IPS-NIHi11 (cell line): ENCODE results near the gene GPR148.
A peak's percentile ranks its signal among the peaks of the same experiment; 100 is the strongest.

Experiments used
- DNase-seq: peaks from one replicate; pipeline ENCODE4 v3.0.0; 2012; ENCODE audit warnings: mixed read lengths, low spot score

GPR148 gene

GRCh38 chr2:130749641-130750040, 20.8 kb downstream of the GPR148 start:
- DNase-seq = no peak

GRCh38 chr2:130754811-130755210, 25.9 kb downstream of the GPR148 start:
- no peak for DNase-seq

- DNase-seq = peak; percentile 88
These were observed 26.6 kb downstream of the GPR148 start, which contains the start of gene AMER3 for GRCh38 chr2:130755256-130756052. Gene AMER3 (plus strand): TSS chr2:130755540. CDS start chr2:130762073, 6,533 bp downstream.

GRCh38 chr2:130756053-130756873, 27.4 kb downstream of the GPR148 start:
- peak; percentile 95 for DNase-seq

- DNase-seq = no peak
These were observed 28.2 kb downstream of the GPR148 start for GRCh38 chr2:130756874-130757668.

GRCh38 chr2:130759906-130760753, 31.3 kb downstream of the GPR148 start:
- no peak for DNase-seq

GRCh38 chr2:130760754-130761751, 32.2 kb downstream of the GPR148 start:
- no peak for DNase-seq

GRCh38 chr2:130762031-130762909, 33.4 kb downstream of the GPR148 start:
- no peak for DNase-seq

- DNase-seq = no peak
These were observed 34.1 kb downstream of the GPR148 start for GRCh38 chr2:130762910-130763385.

GRCh38 chr2:130763405-130763804, 34.5 kb downstream of the GPR148 start:
- DNase-seq = no peak

- no peak for DNase-seq
These were observed 35.4 kb downstream of the GPR148 start for GRCh38 chr2:130764035-130764820.

GRCh38 chr2:130764821-130765115, 35.9 kb downstream of the GPR148 start:
- DNase-seq = no peak

- no peak for DNase-seq
These were observed 36.6 kb downstream of the GPR148 start for GRCh38 chr2:130765464-130765863.

- no peak for DNase-seq
These were observed 37.2 kb downstream of the GPR148 start for GRCh38 chr2:130766037-130766436.

- no peak for DNase-seq
These were observed 38.0 kb downstream of the GPR148 start for GRCh38 chr2:130766711-130767407.

GRCh38 chr2:130767408-130767775, 38.5 kb downstream of the GPR148 start:
- DNase-seq = no peak

GRCh38 chr2:130768191-130768855, 39.5 kb downstream of the GPR148 start:
- peak; percentile 60 for DNase-seq
